Heart left ventricle (tissue), 16 donors: ENCODE data around the gene PDCD7. TPM values are rescaled to one million over a fixed set of nuclear protein-coding genes. Genes with fewer than 3 reads are reported as not detected.
A peak's percentile ranks its signal among the peaks of the same experiment; 100 is the strongest.

Source experiments
- ATAC-seq, 4 donors: fragments of 200-7000 bp; cut with Tn5 transposase; one replicate each; pipeline ENCODE4 v1.9.1; 2020 to 2022; ENCODE audit warnings: moderate library complexity in 4 of 4, mild to moderate bottlenecking in 3 of 4, moderate number of reproducible peaks in 1 of 4
- DNase-seq, 5 donors: peaks; one replicate each; pipeline ENCODE4 v3.0.0-alpha.2; 2020
- H3K27ac ChIP-seq, 12 donors: fragments of 200-600 bp; sonication (generic) in 4 of 12; one replicate each; pipeline versions ENCODE4 v1.5.0 to v1.8.0; 2016 to 2022; ENCODE audit warnings: mild to moderate bottlenecking in 2 of 12
- H3K27me3 ChIP-seq, 9 donors: fragments of 200-600 bp; sonication (generic) in 2 of 9; one replicate each; pipeline versions ENCODE4 v1.5.1 to v1.8.0; 2016 to 2022; ENCODE audit warnings: mild to moderate bottlenecking in 3 of 9
- H3K36me3 ChIP-seq, 9 donors: fragments of 200-600 bp; sonication (generic) in 2 of 9; one replicate each; pipeline versions ENCODE4 v1.5.0 to v1.8.0; 2018 to 2022; ENCODE audit warnings: mild to moderate bottlenecking in 2 of 9
- H3K4me1 ChIP-seq, 12 donors: fragments of 200-600 bp; sonication (generic) in 4 of 12; one replicate each; pipeline versions ENCODE4 v1.5.0 to v1.8.0; 2016 to 2022; ENCODE audit warnings: mild to moderate bottlenecking in 3 of 12
- H3K4me3 ChIP-seq, 12 donors: fragments of 200-600 bp; sonication (generic) in 4 of 12; one replicate each; pipeline versions ENCODE4 v1.5.0 to v1.8.0; 2017 to 2022; ENCODE audit warnings: mild to moderate bottlenecking in 9 of 12, moderate library complexity in 4 of 12
- H3K9me3 ChIP-seq, 12 donors: fragments of 200-600 bp; sonication (generic) in 4 of 12; one replicate each; pipeline versions ENCODE4 v1.5.0 to v1.8.0; 2016 to 2022; ENCODE audit warnings: mild to moderate bottlenecking in 1 of 12
- POLR2A ChIP-seq, 2 donors: fragments of 450-650 bp; IDR thresholded peaks; one replicate each; pipeline ENCODE4 v1.6.1; 2017; ENCODE audit warnings: antibody characterized with exemption in 2 of 2, mild to moderate bottlenecking in 2 of 2, moderate library complexity in 2 of 2
- WGBS, 4 donors: extraction: QIAGEN DNeasy Blood & Tissue Kit in 2 of 4; methylation state at CpG; one replicate each; pipeline versions ENCODE4 v1.1.5 to v1.1.7; 2013 to 2018; 5-methylcytosine and 5-hydroxymethylcytosine counted together
- intact Hi-C, 10 donors: fragments of 100-400 bp; cut with DNase I; formaldehyde crosslinking; loops; one replicate each; pipeline versions ENCODE4 v1.11.1 to v1.14.2; 2022
- polyA plus RNA-seq, 2 donors: library from polyadenylated mRNA; stranded (reverse); fragments of 200-250 nt; gene quantifications; one replicate each; pipeline ENCODE4 v1.2.3, GENCODE V29; 2013
- total RNA-seq, 9 donors: library from RNA; depleted of rRNA in 2 of 9; stranded (reverse); fragments of >200 nt in 2 of 9; fragmentation: NEBNext Ultra II Directional in 3 of 9; extraction: Animal tissue kit (Norgen Biotek cat#: 25700) in 3 of 9; gene quantifications; one replicate each; pipeline versions ENCODE4 v1.1.0 to v1.2.4, GENCODE V29; 2016 to 2023
- TF ChIP-seq, protein P1 (sequence below), 12 donors: fragments of 200-600 bp; sonication (generic) in 4 of 12; IDR thresholded peaks; one replicate each; pipeline versions ENCODE4 v1.5.0 to v1.8.0; 2018 to 2022; ENCODE audit warnings: antibody characterized with exemption in 12 of 12, mild to moderate bottlenecking in 5 of 12
- donor health status: ischemic (EF 13 %, LVEDD 7.1; RV severe dilation, severe dysfunction).
- donor health status: healthy with polysubstance abuse.
- donor health status: DM: no; HTN: yes; CAD: no.
- donor health status: DM: no; HTN: no; CAD: no.
- donor health status: ischemic (EF 25% LVEDD 6.9; RV normal size, moderate dysfunction).
- donor health status: ischemic (EF 25% LVEDD 5.7; RV mildly dilated, moderate dysfunction).
- donor health status: healthy.
- donor health status: DM: yes; HTN: yes; CAD: no.
- donor health status: ischemic (EF 35%, LVEDD 5.7; RV mildly dilated, moderate dysfunction).
- donor health status: nonischemic (EF 11% LVEDD 7.7; RV severe dilation, severe dysfunction).
- donor health status: DM: yes; HTN: yes; CAD: no.
- donor health status: PGD.
- donor health status: ischemic (EF 29% LVEDD 5.4; RV normal size, mild dysfunction).
- donor health status: nonischemic (EF 23%, LVEDD 6.1; RV moderate dilation, normal function).

Gene PDCD7
- total and polyA plus RNA-seq, 11 donors = 9.5 to 21.9 (median 13.7) TPM

DNA sequence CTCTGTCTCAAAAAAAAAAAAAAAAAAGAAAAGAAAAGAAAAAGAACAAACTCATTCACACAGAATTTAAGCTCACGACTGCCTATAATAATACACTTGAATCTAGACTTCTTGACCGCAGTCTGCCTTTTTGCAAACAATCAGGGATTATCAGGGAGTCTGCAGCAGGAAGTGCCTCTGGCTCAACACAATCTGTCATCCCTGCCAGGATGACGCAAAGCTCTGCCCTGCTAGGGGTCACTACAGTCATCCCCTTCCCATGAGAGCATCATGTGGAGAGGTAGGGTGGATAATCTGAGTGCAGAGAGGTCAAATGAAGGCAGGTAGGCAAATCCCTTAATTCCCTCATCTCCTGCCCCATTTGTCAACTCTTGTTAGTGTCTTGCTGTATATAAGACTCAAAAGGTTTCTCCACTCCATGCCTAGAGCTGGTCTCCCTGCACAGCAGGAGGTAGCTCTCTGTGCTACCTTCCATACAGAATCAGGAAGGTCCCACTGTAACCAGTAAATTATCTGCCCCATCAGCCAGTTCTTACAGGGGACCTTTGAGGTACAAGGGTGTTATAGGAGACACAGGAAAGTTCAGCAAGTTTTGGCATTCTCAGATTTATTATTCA is 22.8 kb downstream of the PDCD7 start:
- intact Hi-C loops = no loop called here
- peaks cover 0 to 6% (median 0%) of the 10 kb centered on the region in 12 donors for H3K4me1 ChIP-seq
- no peaks in the 10 kb centered on the region for H3K9me3 ChIP-seq
- no peak for DNase-seq
- no peaks in the 10 kb centered on the region for H3K27me3 ChIP-seq
- H3K36me3 ChIP-seq = peaks cover 0 to 62% (median 38%) of the 10 kb centered on the region in 9 donors
- H3K4me3 ChIP-seq = no peak overlapping the region
- WGBS, 4 donors = 37 to 44% (median 40%) methylated on average over 3 of the region's 3 CpGs
- peak overlapping the region in 1 of 12 donors; percentile 30 for H3K27ac ChIP-seq
- TF ChIP-seq, protein P1, sequence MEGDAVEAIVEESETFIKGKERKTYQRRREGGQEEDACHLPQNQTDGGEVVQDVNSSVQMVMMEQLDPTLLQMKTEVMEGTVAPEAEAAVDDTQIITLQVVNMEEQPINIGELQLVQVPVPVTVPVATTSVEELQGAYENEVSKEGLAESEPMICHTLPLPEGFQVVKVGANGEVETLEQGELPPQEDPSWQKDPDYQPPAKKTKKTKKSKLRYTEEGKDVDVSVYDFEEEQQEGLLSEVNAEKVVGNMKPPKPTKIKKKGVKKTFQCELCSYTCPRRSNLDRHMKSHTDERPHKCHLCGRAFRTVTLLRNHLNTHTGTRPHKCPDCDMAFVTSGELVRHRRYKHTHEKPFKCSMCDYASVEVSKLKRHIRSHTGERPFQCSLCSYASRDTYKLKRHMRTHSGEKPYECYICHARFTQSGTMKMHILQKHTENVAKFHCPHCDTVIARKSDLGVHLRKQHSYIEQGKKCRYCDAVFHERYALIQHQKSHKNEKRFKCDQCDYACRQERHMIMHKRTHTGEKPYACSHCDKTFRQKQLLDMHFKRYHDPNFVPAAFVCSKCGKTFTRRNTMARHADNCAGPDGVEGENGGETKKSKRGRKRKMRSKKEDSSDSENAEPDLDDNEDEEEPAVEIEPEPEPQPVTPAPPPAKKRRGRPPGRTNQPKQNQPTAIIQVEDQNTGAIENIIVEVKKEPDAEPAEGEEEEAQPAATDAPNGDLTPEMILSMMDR (IDR thresholded peaks at IDR 0.05) = no peak
- no peak for TF ChIP-seq POLR2A (IDR thresholded peaks at IDR 0.05)
- ATAC-seq = peak in 3 of 4 donors; percentile 68 to 88 (median 77)

DNA sequence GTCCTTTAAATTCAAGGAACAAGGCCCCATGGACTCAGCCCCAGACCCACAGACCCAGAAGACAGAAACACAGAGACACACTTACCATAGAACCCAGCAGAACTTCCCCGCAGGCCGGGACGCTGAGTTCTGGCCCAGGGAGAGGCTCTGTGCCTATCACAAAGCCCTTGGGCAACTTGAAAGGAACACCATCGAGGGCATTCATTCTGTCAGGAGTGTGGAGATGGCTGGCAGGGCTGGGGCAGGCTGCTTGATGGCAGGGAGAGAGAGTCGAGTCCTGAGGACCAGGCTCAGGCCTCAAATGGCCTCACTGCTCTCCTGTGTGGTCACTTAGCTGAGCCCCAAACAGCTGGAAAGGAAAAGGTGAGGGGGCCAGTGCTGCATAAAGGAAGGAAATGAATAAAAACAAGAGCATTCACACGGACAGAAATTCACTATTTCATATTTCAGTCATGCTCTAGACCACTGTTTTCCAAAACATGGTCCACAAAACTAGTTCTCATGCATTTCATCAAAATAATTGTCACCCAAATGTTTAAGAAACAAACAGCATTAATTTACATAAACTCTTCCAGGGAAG is 27.5 kb downstream of the PDCD7 start:
- intact Hi-C loops = no loop called here
- no peaks in the 10 kb centered on the region for H3K9me3 ChIP-seq
- DNase-seq (no peak), ATAC-seq (no peak)
- H3K27ac ChIP-seq = no peak overlapping the region
- H3K4me3 ChIP-seq = no peak overlapping the region
- no peaks in the 10 kb centered on the region for H3K27me3 ChIP-seq
- WGBS, 4 donors = 75 to 86% (median 81%) methylated on average over 2 to 6 of the region's 6 CpGs
- H3K4me1 ChIP-seq = peaks cover 0 to 12% (median 0%) of the 10 kb centered on the region in 12 donors
- peaks cover 0 to 51% (median 26%) of the 10 kb centered on the region in 9 donors for H3K36me3 ChIP-seq
- TF ChIP-seq, protein P1 (IDR thresholded peaks at IDR 0.05) = no peak
- no peak for TF ChIP-seq POLR2A (IDR thresholded peaks at IDR 0.05)

DNA sequence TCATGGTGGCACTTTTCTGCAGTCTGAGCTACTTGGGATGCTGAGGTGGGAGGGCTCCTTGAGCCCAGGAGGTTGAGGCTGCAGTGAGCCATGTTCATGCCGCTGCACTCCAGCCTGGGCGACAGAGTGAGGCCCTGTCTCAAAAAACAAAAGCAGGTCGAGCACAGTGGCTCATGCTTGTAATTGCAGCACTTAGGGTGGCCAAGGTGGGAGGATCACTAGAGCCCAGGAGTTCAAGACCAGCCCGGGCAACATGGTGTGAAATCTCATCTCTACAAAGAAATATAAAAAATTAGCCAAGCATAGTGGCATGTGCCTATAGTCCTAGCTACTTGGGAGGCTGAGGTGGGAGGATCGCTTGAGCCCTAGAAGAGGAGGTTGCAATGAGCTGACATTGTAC is 28.6 kb downstream of the PDCD7 start:
- H3K36me3 ChIP-seq = peaks cover 0 to 61% (median 33%) of the 10 kb centered on the region in 9 donors
- no peak overlapping the region for H3K27ac ChIP-seq
- no peak for DNase-seq
- H3K9me3 ChIP-seq = no peaks in the 10 kb centered on the region
- 87 to 95% (median 93%) methylated on average over 5 of the region's 5 CpGs for WGBS, 4 donors
- no peak overlapping the region for H3K4me3 ChIP-seq
- H3K4me1 ChIP-seq = peaks cover 0 to 5% (median 0%) of the 10 kb centered on the region in 12 donors
- intact Hi-C loops = no loop called here
- no peak for ATAC-seq
- no peaks in the 10 kb centered on the region for H3K27me3 ChIP-seq
- TF ChIP-seq POLR2A (IDR thresholded peaks at IDR 0.05) = no peak
- TF ChIP-seq, protein P1 (IDR thresholded peaks at IDR 0.05) = no peak

DNA sequence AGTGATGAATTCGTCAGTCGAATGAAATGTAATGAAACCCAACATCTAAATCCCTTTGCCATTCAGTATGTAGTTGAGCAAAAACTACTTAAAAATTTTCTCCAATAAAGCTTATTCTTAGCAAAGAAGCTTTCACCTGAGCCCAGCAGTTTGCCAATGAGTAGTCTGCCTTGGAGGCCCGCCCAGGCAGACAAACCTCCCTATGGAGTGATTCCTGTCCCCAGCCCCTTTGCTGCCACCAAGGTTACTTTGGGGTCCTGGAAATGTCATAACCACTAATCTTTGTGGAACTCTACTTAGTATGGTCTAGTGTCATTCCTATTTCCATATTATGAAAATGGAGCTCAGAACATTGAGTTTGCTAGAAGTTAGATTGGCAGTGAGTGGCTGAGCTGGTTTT is 30.7 kb downstream of the PDCD7 start:
- Histone ChIP-seq H3K27ac (no peak overlapping the region), H3K27me3 (no peaks in the 10 kb centered on the region), H3K9me3 (no peaks in the 10 kb centered on the region), H3K4me1 (peaks cover 0 to 5% (median 0%) of the 10 kb centered on the region in 12 donors), H3K36me3 (peaks cover 0 to 78% (median 52%) of the 10 kb centered on the region in 9 donors), H3K4me3 (no peak overlapping the region)
- ATAC-seq = no peak
- TF ChIP-seq POLR2A (IDR thresholded peaks at IDR 0.05) = no peak
- TF ChIP-seq, protein P1 (IDR thresholded peaks at IDR 0.05) = no peak
- no peak for DNase-seq
- intact Hi-C loops = loop anchor here in 2 of 10 donors (5.0 kb wide), 2 partner anchors 51 to 71 kb away; no protein-coding TSS in a partner anchor
- WGBS, 4 donors = 97 to 99% (median 98%) methylated on average over 3 of the region's 3 CpGs
